Panc1 (cell line): ENCODE measurements around the gene KIF20A.

Experiments used
- CTCF ChIP-seq: fragments of 450-650 bp; IDR thresholded peaks from 2 replicates; pipeline ENCODE4 v1.5.1; 2017; ENCODE audit warnings: mild to moderate bottlenecking
- REST ChIP-seq, 2 experiments: IDR thresholded peaks; 2 replicates each; pipeline ENCODE4 v1.6.1; 2011 to 2012; ENCODE audit warnings: low read depth in 2 of 2, control low read depth in 1 of 2, low read length in 1 of 2, mild to moderate bottlenecking in 1 of 2, moderate library complexity in 1 of 2; ENCODE audit not compliant: insufficient read depth in 1 of 2
- SIN3A ChIP-seq: IDR thresholded peaks from 2 replicates; pipeline ENCODE4 v1.6.1; 2012; ENCODE audit warnings: low read depth, mild to moderate bottlenecking, low read length, moderate library complexity, borderline replicate concordance; ENCODE audit not compliant: insufficient read depth

DNA sequence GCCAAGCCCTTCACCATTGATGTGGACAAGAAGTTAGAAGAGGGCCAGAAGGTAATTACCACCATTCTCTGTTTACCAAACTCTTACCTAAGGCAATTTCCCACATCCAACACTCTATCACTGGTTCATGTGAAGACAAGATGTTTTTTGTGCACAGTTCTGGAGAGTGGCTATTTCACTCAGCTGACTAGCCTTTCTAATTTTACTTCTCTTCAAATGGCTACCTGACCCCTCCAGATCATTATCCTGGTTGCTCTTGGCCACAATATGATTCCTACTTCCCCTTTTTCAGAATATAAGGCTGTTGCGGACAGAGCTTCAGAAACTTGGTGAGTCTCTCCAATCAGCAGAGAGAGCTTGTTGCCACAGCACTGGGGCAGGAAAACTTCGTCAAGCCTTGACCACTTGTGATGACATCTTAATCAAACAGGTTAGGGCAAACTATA is 7.1 kb downstream of the KIF20A start:
- no peak for TF ChIP-seq REST (IDR thresholded peaks at IDR 0.05; ENCODE audit: insufficient read depth in 1 of 2, low read depth in 2 of 2, low read length in 1 of 2)
- no peak for TF ChIP-seq CTCF
- no peak for TF ChIP-seq SIN3A
